ENCODE data around the gene SYT17. TPM values are rescaled to one million over a fixed set of nuclear protein-coding genes. Genes with fewer than 3 reads are reported as not detected.

SYT17 gene
- polyA plus RNA-seq, 1 donor (not counting 4 experiments of a cell fraction or from before 2014, with no cell fraction given): not detected

GRCh38 chr16:19210280-19210924, 42.4 kb downstream of the SYT17 start:
- Histone ChIP-seq H4K20me1 (ENCODE audit: control insufficient read depth, extremely low read depth, insufficient read depth, low read length) (no peaks in the 10 kb centered on the region), H3K4me2 (ENCODE audit: control insufficient read depth, extremely low read depth, insufficient read depth, low read depth, low read length) (no peak overlapping the region), H3K9ac (ENCODE audit: control insufficient read depth, extremely low read depth, insufficient read depth, low read length) (no peak overlapping the region), H3K4me1 (ENCODE audit: control insufficient read depth, extremely low read depth, insufficient read depth, low read length) (no peaks in the 10 kb centered on the region), H3K27ac (ENCODE audit: control insufficient read depth, insufficient read depth, low read length) (no peak overlapping the region), H3K9me1 (ENCODE audit: control insufficient read depth, extremely low read depth, insufficient read depth, low read length) (no peaks in the 10 kb centered on the region), H3K36me3 (ENCODE audit: control insufficient read depth in 2 of 2, extremely low read depth in 1 of 2, insufficient read depth in 2 of 2, low read length in 2 of 2) (no peaks in the 10 kb centered on the region), H3K27me3 (ENCODE audit: control insufficient read depth, extremely low read depth, insufficient read depth, low read length) (no peaks in the 10 kb centered on the region), H3K9me3 (ENCODE audit: control insufficient read depth, low read depth, low read length) (peaks cover 3% of the 10 kb centered on the region), H2AFZ (ENCODE audit: control insufficient read depth, low read length) (no peak overlapping the region), H3K4me3 (ENCODE audit: control insufficient read depth in 2 of 3, extremely low read depth in 1 of 3, insufficient read depth in 2 of 3, low read depth in 1 of 3, low read length in 3 of 3) (no peak overlapping the region), H3K79me2 (ENCODE audit: control insufficient read depth, insufficient read depth, low read length) (no peaks in the 10 kb centered on the region)
- FAIRE-seq: no peak
- no peak for TF ChIP-seq CTCF (optimal IDR thresholded peaks at IDR 0.05 in 1 of 3, IDR thresholded peaks at IDR 0.05 in 1 of 3, conservative IDR thresholded peaks at IDR 0.05 in 1 of 3; ENCODE audit: extremely low read depth in 1 of 3, insufficient read depth in 2 of 3, low read length in 3 of 3)
- no peak for TF ChIP-seq EZH2 (IDR thresholded peaks at IDR 0.05; ENCODE audit: low read length)
- DNase-seq (ENCODE audit: low read depth, low spot score): no peak
- dilution Hi-C loops (cut with MboI; ENCODE audit: extremely low pct_ligation_motif_present, low sequenced_read_pairs): no loop called here

GRCh38 chr16:19210968-19211367, 42.9 kb downstream of the SYT17 start:
- no peak overlapping the region for H3K4me3 ChIP-seq (ENCODE audit: control insufficient read depth in 2 of 3, extremely low read depth in 1 of 3, insufficient read depth in 2 of 3, low read depth in 1 of 3, low read length in 3 of 3)
- no peak overlapping the region for H3K9ac ChIP-seq (ENCODE audit: control insufficient read depth, extremely low read depth, insufficient read depth, low read length)
- H3K27ac ChIP-seq (ENCODE audit: control insufficient read depth, insufficient read depth, low read length): no peak overlapping the region
- dilution Hi-C loops (cut with MboI; ENCODE audit: extremely low pct_ligation_motif_present, low sequenced_read_pairs): no loop called here
- H3K9me1 ChIP-seq (ENCODE audit: control insufficient read depth, extremely low read depth, insufficient read depth, low read length): no peaks in the 10 kb centered on the region
- TF ChIP-seq EZH2 (IDR thresholded peaks at IDR 0.05; ENCODE audit: low read length): no peak
- TF ChIP-seq CTCF (optimal IDR thresholded peaks at IDR 0.05 in 1 of 3, IDR thresholded peaks at IDR 0.05 in 1 of 3, conservative IDR thresholded peaks at IDR 0.05 in 1 of 3; ENCODE audit: extremely low read depth in 1 of 3, insufficient read depth in 2 of 3, low read length in 3 of 3): no peak
- H3K4me2 ChIP-seq (ENCODE audit: control insufficient read depth, extremely low read depth, insufficient read depth, low read depth, low read length): no peak overlapping the region
- H2AFZ ChIP-seq (ENCODE audit: control insufficient read depth, low read length): no peak overlapping the region
- no peaks in the 10 kb centered on the region for H3K4me1 ChIP-seq (ENCODE audit: control insufficient read depth, extremely low read depth, insufficient read depth, low read length)
- no peaks in the 10 kb centered on the region for H3K79me2 ChIP-seq (ENCODE audit: control insufficient read depth, insufficient read depth, low read length)
- no peak for FAIRE-seq
- no peaks in the 10 kb centered on the region for H3K36me3 ChIP-seq (ENCODE audit: control insufficient read depth in 2 of 2, extremely low read depth in 1 of 2, insufficient read depth in 2 of 2, low read length in 2 of 2)
- no peaks in the 10 kb centered on the region for H4K20me1 ChIP-seq (ENCODE audit: control insufficient read depth, extremely low read depth, insufficient read depth, low read length)
- H3K27me3 ChIP-seq (ENCODE audit: control insufficient read depth, extremely low read depth, insufficient read depth, low read length): no peaks in the 10 kb centered on the region
- peaks cover 3% of the 10 kb centered on the region for H3K9me3 ChIP-seq (ENCODE audit: control insufficient read depth, low read depth, low read length)
- no peak for DNase-seq (ENCODE audit: low read depth, low spot score)
